Esophagus muscularis mucosa (tissue), 4 donors: ENCODE data around the gene REM1. TPM values are rescaled to one million over a fixed set of nuclear protein-coding genes. Genes with fewer than 3 reads are reported as not detected.
A peak's percentile ranks its signal among the peaks of the same experiment; 100 is the strongest.
"Not testable (repeated sequence)": the region's sequence is repeated elsewhere in the genome, so short reads cannot be mapped to it uniquely, and the experiment has no call there.

ENCODE experiments used
- DNase-seq: peaks from one replicate; pipeline ENCODE4 v3.0.0-alpha.2; 2017; ENCODE audit errors: extremely low spot score
- H3K27ac ChIP-seq, 4 donors: fragments of 200-600 bp; sonication (generic); replicated peaks in 1 of 4; 1 replicate in 3 of 4; 2 replicates in 1 of 4; pipeline ENCODE4 v1.5.1; 2016 to 2019; ENCODE audit warnings: mild to moderate bottlenecking in 1 of 4
- H3K27me3 ChIP-seq, 4 donors: fragments of 200-600 bp; sonication (generic); one replicate each; pipeline versions ENCODE4 v1.5.1 to v1.6.0; 2016 to 2019
- H3K36me3 ChIP-seq, 4 donors: fragments of 200-600 bp; sonication (generic); one replicate each; pipeline ENCODE4 v1.5.1; 2016 to 2019
- H3K4me1 ChIP-seq, 4 donors: fragments of 200-600 bp; sonication (generic); one replicate each; pipeline ENCODE4 v1.5.1; 2016 to 2019
- H3K4me3 ChIP-seq, 4 donors: fragments of 200-600 bp; sonication (generic); 1 replicate in 2 of 4; 2 replicates in 2 of 4; pipeline ENCODE4 v1.5.1; 2016 to 2019; ENCODE audit warnings: mild to moderate bottlenecking in 4 of 4, moderate library complexity in 1 of 4
- H3K9me3 ChIP-seq, 4 donors: fragments of 200-600 bp; sonication (generic); 1 replicate in 3 of 4; 2 replicates in 1 of 4; pipeline ENCODE4 v1.5.1; 2016 to 2019
- EP300 ChIP-seq: sonication (generic); formaldehyde crosslinking; IDR thresholded peaks from one replicate; pipeline ENCODE4 v1.6.1; 2017; ENCODE audit warnings: antibody characterized with exemption
- POLR2A ChIP-seq: fragments of 450-650 bp; IDR thresholded peaks from one replicate; pipeline ENCODE4 v1.6.1; 2017; ENCODE audit warnings: antibody characterized with exemption, moderate library complexity, mild to moderate bottlenecking, low read depth
- POLR2AphosphoS5 ChIP-seq, 2 donors: sonication (generic); formaldehyde crosslinking; IDR thresholded peaks; one replicate each; pipeline ENCODE4 v1.6.1; 2017; ENCODE audit warnings: antibody characterized with exemption in 2 of 2
- WGBS: methylation state at CpG from one replicate; pipeline ENCODE4 v1.1.5; 2018; 5-methylcytosine and 5-hydroxymethylcytosine counted together
- intact Hi-C: fragments of 100-400 bp; cut with DNase I; formaldehyde crosslinking; loops from one replicate; pipeline ENCODE4 v1.15.1; 2023
- total RNA-seq, 4 donors: library from RNA; depleted of rRNA; stranded (reverse); fragments of >200 nt; gene quantifications; one replicate each; pipeline versions ENCODE4 v1.1.0 to v1.2.1, GENCODE V29; 2016
- TF ChIP-seq, protein P1 (sequence below), 3 experiments: fragments of 200-600 bp in 2 of 3; fragments of 450-650 bp in 1 of 3; sonication (generic) in 2 of 3; IDR thresholded peaks; one replicate each; pipeline ENCODE4 v1.5.1; 2017 to 2019; ENCODE audit warnings: antibody characterized with exemption in 3 of 3, mild to moderate bottlenecking in 2 of 3, moderate library complexity in 1 of 3

Gene REM1
- total RNA-seq, 4 donors from 2014 or later: 3.7 to 10.2 (median 7.1) TPM

DNA sequence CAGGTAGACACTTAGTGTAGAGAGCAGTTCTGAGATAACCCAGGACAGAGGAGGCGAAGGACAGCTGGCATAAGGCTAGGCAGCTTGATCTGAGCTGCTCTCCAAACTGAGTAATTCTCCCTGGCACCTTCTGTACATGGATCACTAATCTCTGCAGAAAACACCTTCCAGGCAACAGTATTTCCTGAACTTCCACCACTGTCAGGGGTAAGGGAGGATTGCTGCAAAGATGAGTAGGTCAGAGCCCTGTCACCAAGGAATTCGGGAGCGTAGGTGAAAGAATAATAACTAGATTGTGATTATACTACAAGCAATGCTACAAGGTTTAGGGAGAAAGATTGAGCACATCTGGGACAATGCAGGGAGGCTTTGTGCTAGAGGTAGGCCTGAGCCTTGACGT lies 41.1 kb downstream of the REM1 start:
- no peak for DNase-seq
- H3K4me1 ChIP-seq: peaks cover 38 to 62% (median 50%) of the 10 kb centered on the region in 4 donors
- H3K4me3 ChIP-seq: peak overlapping the region in 3 of 4 donors; percentile 87 to 96 (median 96)
- WGBS: 91% methylated on average over 4 of the region's 4 CpGs
- H3K27me3 ChIP-seq: no peaks in the 10 kb centered on the region
- intact Hi-C loops: no loop called here
- H3K36me3 ChIP-seq: peaks cover 0 to 14% (median 5%) of the 10 kb centered on the region in 4 donors
- TF ChIP-seq POLR2A (no peak), EP300 (no peak), POLR2AphosphoS5 (IDR thresholded peaks at IDR 0.05) (no peak)
- TF ChIP-seq, protein P1, sequence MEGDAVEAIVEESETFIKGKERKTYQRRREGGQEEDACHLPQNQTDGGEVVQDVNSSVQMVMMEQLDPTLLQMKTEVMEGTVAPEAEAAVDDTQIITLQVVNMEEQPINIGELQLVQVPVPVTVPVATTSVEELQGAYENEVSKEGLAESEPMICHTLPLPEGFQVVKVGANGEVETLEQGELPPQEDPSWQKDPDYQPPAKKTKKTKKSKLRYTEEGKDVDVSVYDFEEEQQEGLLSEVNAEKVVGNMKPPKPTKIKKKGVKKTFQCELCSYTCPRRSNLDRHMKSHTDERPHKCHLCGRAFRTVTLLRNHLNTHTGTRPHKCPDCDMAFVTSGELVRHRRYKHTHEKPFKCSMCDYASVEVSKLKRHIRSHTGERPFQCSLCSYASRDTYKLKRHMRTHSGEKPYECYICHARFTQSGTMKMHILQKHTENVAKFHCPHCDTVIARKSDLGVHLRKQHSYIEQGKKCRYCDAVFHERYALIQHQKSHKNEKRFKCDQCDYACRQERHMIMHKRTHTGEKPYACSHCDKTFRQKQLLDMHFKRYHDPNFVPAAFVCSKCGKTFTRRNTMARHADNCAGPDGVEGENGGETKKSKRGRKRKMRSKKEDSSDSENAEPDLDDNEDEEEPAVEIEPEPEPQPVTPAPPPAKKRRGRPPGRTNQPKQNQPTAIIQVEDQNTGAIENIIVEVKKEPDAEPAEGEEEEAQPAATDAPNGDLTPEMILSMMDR (IDR thresholded peaks at IDR 0.05): no peak
- H3K9me3 ChIP-seq: no peaks in the 10 kb centered on the region
- peak overlapping the region in 1 of 4 donors; percentile 84 for H3K27ac ChIP-seq

DNA sequence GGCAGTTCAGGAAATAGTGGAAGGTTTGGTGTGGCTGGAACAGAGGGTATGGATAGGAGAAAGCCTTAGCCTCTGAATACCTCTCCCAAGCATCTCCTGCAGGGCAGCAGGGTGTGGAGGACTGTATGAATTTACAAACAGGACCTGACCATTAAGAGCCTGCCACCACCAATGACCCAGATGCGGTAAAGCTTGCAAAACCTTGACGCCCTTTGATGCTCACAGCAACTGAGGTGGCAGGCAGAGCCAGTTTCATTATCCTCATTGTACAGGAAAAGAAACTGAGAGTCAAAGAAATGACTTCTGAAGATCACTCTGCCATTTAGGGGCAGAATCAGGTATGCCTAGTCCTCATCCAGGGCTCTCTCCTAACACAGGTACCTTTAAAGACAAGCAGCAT lies 41.6 kb downstream of the REM1 start:
- peak overlapping the region in 1 of 4 donors; percentile 96 for H3K4me3 ChIP-seq
- intact Hi-C loops: no loop called here

DNA sequence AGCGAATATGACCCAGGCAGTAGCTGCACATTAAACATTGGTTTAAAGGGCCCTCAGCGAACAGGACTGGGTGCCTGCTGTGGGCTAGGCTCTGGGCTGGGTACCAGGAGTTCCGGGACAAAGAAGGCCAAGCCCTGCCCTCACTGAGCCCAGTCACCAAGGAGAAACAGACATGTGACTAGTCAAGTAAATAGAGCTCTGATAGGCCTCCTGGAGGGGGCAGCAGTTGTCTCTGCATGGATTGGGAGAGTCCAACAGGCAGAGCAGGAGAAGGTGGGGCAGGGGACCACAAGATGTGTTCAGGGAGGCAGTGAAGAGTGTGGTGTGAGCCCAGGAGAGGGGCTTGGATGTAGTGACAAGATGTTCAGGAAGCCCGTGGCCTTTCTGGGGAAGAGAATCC lies 42.3 kb downstream of the REM1 start:
- H3K4me1 ChIP-seq: peaks cover 50 to 68% (median 57%) of the 10 kb centered on the region in 4 donors
- H3K9me3 ChIP-seq: no peaks in the 10 kb centered on the region
- TF ChIP-seq EP300 (no peak), POLR2A (no peak), POLR2AphosphoS5 (IDR thresholded peaks at IDR 0.05) (no peak)
- TF ChIP-seq, protein P1 (IDR thresholded peaks at IDR 0.05): no peak
- WGBS: 62% methylated on average over 4 of the region's 4 CpGs
- H3K4me3 ChIP-seq: no peak overlapping the region
- DNase-seq: no peak
- no peaks in the 10 kb centered on the region for H3K27me3 ChIP-seq
- H3K27ac ChIP-seq: peak overlapping the region in 1 of 4 donors; percentile 10
- intact Hi-C loops: no loop called here
- H3K36me3 ChIP-seq: peaks cover 0 to 18% (median 5%) of the 10 kb centered on the region in 4 donors

More for the DNA sequence above, 41.6 kb downstream of the REM1 start:
- TF ChIP-seq, protein P1 (IDR thresholded peaks at IDR 0.05): no peak
- TF ChIP-seq POLR2A (no peak), EP300 (no peak), POLR2AphosphoS5 (IDR thresholded peaks at IDR 0.05) (no peak)
- Histone ChIP-seq H3K9me3 (no peaks in the 10 kb centered on the region), H3K27ac (peak overlapping the region in 1 of 4 donors; percentile 84), H3K4me1 (peaks cover 43 to 62% (median 52%) of the 10 kb centered on the region in 4 donors), H3K27me3 (no peaks in the 10 kb centered on the region), H3K36me3 (peaks cover 0 to 14% (median 5%) of the 10 kb centered on the region in 4 donors)
- DNase-seq: no peak
- 83% methylated on average over 2 of the region's 2 CpGs for WGBS

DNA sequence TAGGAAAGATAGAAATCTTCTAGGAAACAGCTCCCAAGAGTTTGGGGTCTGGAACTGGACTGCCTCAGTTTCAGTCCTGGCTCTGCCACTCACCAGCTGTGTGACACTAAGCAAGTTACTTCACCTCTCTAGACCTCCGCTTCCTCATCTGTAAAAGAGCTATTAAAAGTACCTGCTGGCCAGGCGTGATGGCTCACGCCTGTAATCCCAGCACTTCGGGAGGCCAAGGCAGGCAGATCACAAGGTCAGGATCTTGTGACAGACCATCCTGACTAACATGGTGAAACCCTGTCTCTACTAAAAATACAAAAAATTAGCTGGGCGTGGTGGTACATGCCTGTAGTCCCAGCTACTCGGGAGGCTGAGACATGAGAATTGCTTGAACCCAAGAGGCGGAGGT lies 46.2 kb downstream of the REM1 start:
- intact Hi-C loops, H3K27me3 ChIP-seq, H3K9me3 ChIP-seq, H3K4me3 ChIP-seq, DNase-seq, H3K27ac ChIP-seq: not testable (repeated sequence)
- peaks cover 9 to 28% (median 11%) of the 10 kb centered on the region in 4 donors for H3K36me3 ChIP-seq
- WGBS: 68% methylated on average over 7 of the region's 7 CpGs
- peaks cover 34 to 65% (median 45%) of the 10 kb centered on the region in 4 donors for H3K4me1 ChIP-seq

DNA sequence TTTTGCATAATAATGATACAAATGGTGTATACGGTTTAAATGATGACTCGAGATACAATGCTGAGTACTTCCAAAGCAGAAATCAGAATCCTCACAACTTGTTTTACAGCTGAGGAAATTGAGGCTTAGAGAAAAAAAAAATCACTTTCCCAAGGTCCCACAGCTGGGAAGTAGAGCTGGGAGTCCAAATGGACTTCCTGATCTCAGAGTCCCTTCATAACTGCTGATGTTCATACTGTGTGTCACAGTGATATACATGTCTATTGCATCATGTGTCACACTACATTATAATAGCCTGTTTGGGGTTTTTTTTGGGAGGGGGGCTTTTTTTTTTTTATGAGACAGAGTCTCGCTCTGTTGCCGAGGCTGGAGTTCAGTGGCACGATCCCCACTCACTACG lies 47.6 kb downstream of the REM1 start:
- WGBS: 85% methylated on average over 6 of the region's 6 CpGs
- no peaks in the 10 kb centered on the region for H3K27me3 ChIP-seq
- intact Hi-C loops: no loop called here
- H3K27ac ChIP-seq: no peak overlapping the region
- TF ChIP-seq POLR2A (no peak), EP300 (no peak), POLR2AphosphoS5 (IDR thresholded peaks at IDR 0.05) (no peak)
- TF ChIP-seq, protein P1 (IDR thresholded peaks at IDR 0.05): no peak
- H3K9me3 ChIP-seq: no peaks in the 10 kb centered on the region
- H3K36me3 ChIP-seq: peaks cover 19 to 32% (median 20%) of the 10 kb centered on the region in 4 donors
- H3K4me3 ChIP-seq: no peak overlapping the region
- peaks cover 19 to 50% (median 31%) of the 10 kb centered on the region in 4 donors for H3K4me1 ChIP-seq
- no peak for DNase-seq
